HUES6 (cell line): ENCODE measurements around the gene LIMK1.

Source experiments
- H3K27ac ChIP-seq: 2 replicates; pipeline ENCODE4 v1.7.0; 2013; ENCODE audit warnings: low read depth, mild to moderate bottlenecking, low read length, inconsistent platforms
- H3K27me3 ChIP-seq: 2 replicates; pipeline ENCODE4 v1.6.1; 2013; ENCODE audit warnings: low read length; ENCODE audit not compliant: control insufficient read depth, insufficient read depth
- H3K36me3 ChIP-seq: 2 replicates; pipeline ENCODE4 v1.6.1; 2013; ENCODE audit warnings: low read length; ENCODE audit not compliant: control insufficient read depth, insufficient read depth
- H3K4me1 ChIP-seq: 2 replicates; pipeline ENCODE4 v1.6.1; 2013; ENCODE audit warnings: low read length; ENCODE audit not compliant: control insufficient read depth, insufficient read depth
- H3K4me3 ChIP-seq: 2 replicates; pipeline ENCODE4 v1.5.1; 2013; ENCODE audit warnings: low read depth, low read length
- H3K9ac ChIP-seq: one replicate; pipeline ENCODE4 v1.6.1; 2013; ENCODE audit warnings: mild to moderate bottlenecking, low read length
- H3K9me3 ChIP-seq: 2 replicates; pipeline ENCODE4 v1.6.1; 2013; ENCODE audit warnings: low read depth, low read length; ENCODE audit not compliant: control insufficient read depth, insufficient read depth

LIMK1 gene

GRCh38 chr7:74057216-74057925 is 26.2 kb upstream of the LIMK1 start:
- Histone ChIP-seq H3K36me3 (no peaks in the 10 kb centered on the region), H3K9me3 (no peaks in the 10 kb centered on the region), H3K9ac (no peak overlapping the region), H3K27me3 (peaks cover 3% of the 10 kb centered on the region; the same call in 1 of the 2 replicates), H3K4me3 (no peak overlapping the region), H3K27ac (no peak overlapping the region), H3K4me1 (no peaks in the 10 kb centered on the region; the same call in 1 of the 2 replicates)

GRCh38 chr7:74057987-74058386 is 25.6 kb upstream of the LIMK1 start:
- Histone ChIP-seq H3K4me3 (no peak overlapping the region), H3K4me1 (no peaks in the 10 kb centered on the region), H3K9ac (no peak overlapping the region), H3K27me3 (peaks cover 3% of the 10 kb centered on the region; the same call in 1 of the 2 replicates), H3K9me3 (no peaks in the 10 kb centered on the region), H3K36me3 (no peaks in the 10 kb centered on the region), H3K27ac (no peak overlapping the region)

DNA sequence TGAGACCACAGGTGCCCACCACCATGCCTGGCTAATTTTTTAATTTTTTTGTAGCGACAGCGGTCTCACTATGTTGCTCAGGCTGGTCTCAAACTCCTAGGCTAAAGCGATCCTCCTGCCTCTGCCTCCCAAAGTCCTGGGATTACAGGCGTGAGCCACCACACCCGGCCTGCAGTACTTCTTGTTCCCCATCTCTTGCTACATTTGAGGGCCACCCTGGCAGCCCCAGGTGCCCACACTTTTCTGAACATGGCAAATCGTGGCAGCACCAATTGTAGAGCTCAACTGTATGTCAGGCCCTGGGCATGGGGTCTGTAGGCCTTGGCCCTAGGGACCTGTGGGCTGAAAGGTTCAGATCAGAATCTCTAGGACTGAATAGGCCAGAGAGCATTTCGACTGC is 25.1 kb upstream of the LIMK1 start:
- Histone ChIP-seq H3K4me3 (no peak overlapping the region), H3K4me1 (no peaks in the 10 kb centered on the region), H3K9me3 (no peaks in the 10 kb centered on the region), H3K9ac (no peak overlapping the region), H3K27me3 (peaks cover 3% of the 10 kb centered on the region; the same call in 1 of the 2 replicates), H3K27ac (no peak overlapping the region), H3K36me3 (no peaks in the 10 kb centered on the region)

DNA sequence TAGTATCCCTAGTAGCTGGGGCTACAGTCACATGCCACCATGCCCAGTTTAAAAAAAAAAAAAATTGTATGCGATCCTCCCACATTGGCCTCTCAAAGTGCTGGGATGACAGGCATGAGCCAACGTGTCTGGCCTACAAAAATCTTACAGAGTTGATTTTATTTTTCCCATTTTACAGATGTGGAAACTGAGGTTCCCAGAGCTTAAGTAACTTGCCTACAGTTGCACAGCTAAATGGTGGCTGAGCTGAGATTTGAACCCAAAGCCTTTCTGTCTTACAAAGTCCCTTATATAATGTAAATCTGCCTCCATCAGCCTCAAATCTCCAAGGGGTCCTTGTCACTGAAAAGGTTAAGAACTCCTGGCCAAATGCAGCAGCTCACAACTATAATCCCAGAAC is 24.6 kb upstream of the LIMK1 start:
- Histone ChIP-seq H3K9me3 (no peaks in the 10 kb centered on the region), H3K9ac (no peak overlapping the region), H3K36me3 (no peaks in the 10 kb centered on the region), H3K27ac (no peak overlapping the region), H3K4me1 (no peaks in the 10 kb centered on the region), H3K4me3 (no peak overlapping the region), H3K27me3 (peaks cover 3% of the 10 kb centered on the region; the same call in 1 of the 2 replicates)

GRCh38 chr7:74059681-74060588 is 23.7 kb upstream of the LIMK1 start:
- no peak overlapping the region for H3K9ac ChIP-seq
- H3K27ac ChIP-seq = no peak overlapping the region
- no peaks in the 10 kb centered on the region for H3K9me3 ChIP-seq
- H3K36me3 ChIP-seq = no peaks in the 10 kb centered on the region
- no peak overlapping the region for H3K4me3 ChIP-seq
- peaks cover 3% of the 10 kb centered on the region; the same call in 1 of the 2 replicates for H3K27me3 ChIP-seq
- H3K4me1 ChIP-seq = no peaks in the 10 kb centered on the region

DNA sequence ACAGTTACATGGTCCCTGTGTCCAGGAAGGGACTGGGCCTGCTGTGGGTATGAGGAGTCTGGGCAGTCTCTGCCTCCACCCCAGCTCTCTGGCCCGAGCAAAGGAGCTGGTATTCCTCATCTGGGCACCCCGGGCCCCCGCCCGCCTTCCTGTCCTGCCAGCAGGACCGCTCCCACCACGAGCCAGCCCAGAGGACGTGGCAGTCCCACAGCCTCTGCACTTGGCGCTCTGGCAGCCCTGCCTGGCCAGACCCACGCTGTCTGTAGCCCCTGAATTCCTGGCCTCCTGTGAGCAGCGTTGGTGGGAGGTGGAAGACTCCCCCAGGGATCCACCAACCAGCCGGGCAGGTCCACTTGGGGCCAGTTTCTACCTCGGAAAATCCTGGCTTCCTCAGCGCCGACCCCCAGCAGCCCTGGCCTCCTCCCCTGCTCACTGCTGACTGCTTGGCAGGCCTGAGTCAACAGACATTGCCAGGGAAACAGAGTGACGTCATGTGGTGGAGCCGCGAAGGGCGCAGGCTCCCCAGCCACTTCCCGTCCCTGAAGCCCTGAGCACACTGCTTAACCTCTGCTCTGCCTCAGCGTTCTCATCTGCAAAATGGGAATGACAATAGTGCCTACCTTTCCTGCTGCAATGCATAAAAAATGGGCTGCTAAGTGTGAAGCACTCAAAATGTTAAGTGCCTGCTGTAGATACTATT is 21.6 kb upstream of the LIMK1 start:
- H3K4me3 ChIP-seq = no peak overlapping the region
- H3K9ac ChIP-seq = no peak overlapping the region
- H3K4me1 ChIP-seq = no peaks in the 10 kb centered on the region; the same call in 1 of the 2 replicates
- no peaks in the 10 kb centered on the region for H3K9me3 ChIP-seq
- H3K27me3 ChIP-seq = peaks cover 3% of the 10 kb centered on the region; the same call in 1 of the 2 replicates
- H3K36me3 ChIP-seq = no peaks in the 10 kb centered on the region
- H3K27ac ChIP-seq = no peak overlapping the region

DNA sequence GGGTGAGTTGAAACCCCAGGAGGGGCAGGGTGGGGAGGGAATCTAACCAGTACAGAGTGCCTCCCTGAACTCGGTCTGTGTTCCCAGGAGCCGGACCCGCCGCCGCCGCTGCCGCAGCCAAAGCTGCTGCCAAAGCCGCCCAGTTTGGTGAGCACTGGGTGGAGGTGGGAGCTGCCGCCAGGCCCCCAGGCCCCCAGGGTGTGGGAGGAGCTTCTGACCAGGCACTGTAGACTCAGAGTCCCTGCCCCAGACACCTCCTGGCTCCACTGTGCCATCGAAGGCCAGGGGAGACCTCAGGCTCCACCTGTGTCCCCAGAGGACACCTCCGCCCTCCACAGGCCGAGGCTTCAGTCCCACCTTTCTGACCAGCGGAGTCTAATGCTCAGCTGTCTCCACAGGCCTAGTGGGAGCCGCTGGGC is 20.4 kb upstream of the LIMK1 start:
- Histone ChIP-seq H3K9ac (no peak overlapping the region), H3K27ac (no peak overlapping the region), H3K36me3 (no peaks in the 10 kb centered on the region), H3K4me3 (no peak overlapping the region), H3K9me3 (no peaks in the 10 kb centered on the region), H3K4me1 (no peaks in the 10 kb centered on the region; the same call in 1 of the 2 replicates), H3K27me3 (no peaks in the 10 kb centered on the region; the same call in 1 of the 2 replicates)

DNA sequence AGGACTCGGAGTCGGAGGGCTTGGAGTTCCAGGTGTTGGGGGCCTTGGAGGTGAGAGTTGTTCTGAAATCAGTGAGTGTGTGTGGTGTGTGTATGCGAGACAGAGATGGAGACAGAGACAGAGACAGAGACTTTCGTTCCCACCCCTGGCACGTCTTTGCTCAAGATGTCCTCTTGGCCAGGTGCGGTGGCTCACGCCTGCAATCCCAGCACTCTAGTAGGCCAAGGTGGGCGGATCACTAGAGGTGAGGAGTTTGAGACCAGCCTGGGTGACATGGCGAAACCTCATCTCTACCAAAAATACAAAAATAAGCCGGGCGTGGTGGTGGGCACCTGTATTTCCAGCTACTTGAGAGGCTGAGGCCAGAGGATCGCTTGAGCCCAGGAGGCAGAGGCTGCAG is 20.0 kb upstream of the LIMK1 start:
- H3K4me3 ChIP-seq = no peak overlapping the region
- H3K27ac ChIP-seq = no peak overlapping the region

GRCh38 chr7:74064696-74065095 is 18.9 kb upstream of the LIMK1 start:
- Histone ChIP-seq H3K4me1 (no peaks in the 10 kb centered on the region; the same call in 1 of the 2 replicates), H3K4me3 (no peak overlapping the region), H3K9me3 (no peaks in the 10 kb centered on the region), H3K27ac (no peak overlapping the region), H3K9ac (no peak overlapping the region), H3K36me3 (no peaks in the 10 kb centered on the region), H3K27me3 (no peaks in the 10 kb centered on the region)

More for the DNA sequence above, 20.0 kb upstream of the LIMK1 start:
- Histone ChIP-seq H3K27me3 (no peaks in the 10 kb centered on the region), H3K36me3 (no peaks in the 10 kb centered on the region), H3K9ac (no peak overlapping the region), H3K4me1 (no peaks in the 10 kb centered on the region; the same call in 1 of the 2 replicates), H3K9me3 (no peaks in the 10 kb centered on the region)

DNA sequence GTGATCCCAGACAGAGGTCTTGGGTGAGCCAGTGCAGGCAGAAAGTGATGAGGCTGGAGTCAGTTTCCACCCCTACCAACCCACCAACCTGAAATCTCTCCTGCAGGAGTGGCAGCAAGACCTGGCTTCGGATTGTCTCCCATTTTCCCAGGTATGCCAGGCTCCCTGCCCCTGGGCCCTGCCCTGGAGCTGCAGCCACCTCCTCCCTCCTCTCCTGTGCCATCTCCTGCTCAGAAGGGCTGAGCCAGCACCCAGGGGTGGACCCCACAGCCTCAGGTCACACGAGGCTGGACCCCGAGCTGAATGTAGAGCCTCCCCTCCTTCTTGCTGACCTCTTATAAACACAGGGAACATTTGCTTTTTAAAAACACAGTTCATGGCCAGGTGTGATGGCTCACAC is 17.0 kb upstream of the LIMK1 start:
- Histone ChIP-seq H3K9ac (no peak overlapping the region), H3K9me3 (no peaks in the 10 kb centered on the region), H3K4me3 (no peak overlapping the region), H3K27me3 (no peaks in the 10 kb centered on the region), H3K4me1 (no peaks in the 10 kb centered on the region; the same call in 1 of the 2 replicates), H3K27ac (no peak overlapping the region), H3K36me3 (no peaks in the 10 kb centered on the region)
